GM20000 (cell line): ENCODE results near the gene ANKRD11.
"Not testable (repeated sequence)": the region's sequence is repeated elsewhere in the genome, so short reads cannot be mapped to it uniquely, and the experiment has no call there.

Experiments used
- DNase-seq: peaks from one replicate; pipeline ENCODE4 v3.0.0; 2012; ENCODE audit warnings: low spot score
- CTCF ChIP-seq: IDR thresholded peaks from 2 replicates; pipeline ENCODE4 v1.5.1; 2012; ENCODE audit warnings: mild to moderate bottlenecking, control low read depth; ENCODE audit errors: extremely low read depth, missing control alignments

Gene ANKRD11

DNA sequence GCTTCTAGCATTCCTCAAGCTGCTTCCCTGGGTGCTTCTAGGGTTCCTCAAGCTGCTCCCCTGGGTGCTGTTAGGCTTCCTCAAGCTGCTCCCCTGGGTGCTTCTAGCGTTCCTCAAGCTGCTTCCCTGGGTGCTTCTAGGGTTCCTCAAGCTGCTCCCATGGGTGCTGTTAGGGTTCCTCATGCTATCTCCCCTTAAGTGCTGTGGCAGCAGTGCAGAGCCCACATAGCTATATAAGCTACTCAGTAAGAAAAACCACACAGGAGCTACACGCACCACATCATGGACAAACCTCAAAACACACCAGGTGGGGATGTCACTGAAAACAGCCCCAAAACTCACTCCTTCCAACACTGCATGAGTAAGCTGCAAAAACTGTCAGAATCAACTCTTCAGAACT is 35.2 kb downstream of the ANKRD11 start:
- TF ChIP-seq CTCF: no peak

GRCh38 chr16:89454378-89455125 is 35.8 kb downstream of the ANKRD11 start:
- not testable (repeated sequence) for DNase-seq

More for the DNA sequence above, 35.2 kb downstream of the ANKRD11 start:
- DNase-seq: no peak

DNA sequence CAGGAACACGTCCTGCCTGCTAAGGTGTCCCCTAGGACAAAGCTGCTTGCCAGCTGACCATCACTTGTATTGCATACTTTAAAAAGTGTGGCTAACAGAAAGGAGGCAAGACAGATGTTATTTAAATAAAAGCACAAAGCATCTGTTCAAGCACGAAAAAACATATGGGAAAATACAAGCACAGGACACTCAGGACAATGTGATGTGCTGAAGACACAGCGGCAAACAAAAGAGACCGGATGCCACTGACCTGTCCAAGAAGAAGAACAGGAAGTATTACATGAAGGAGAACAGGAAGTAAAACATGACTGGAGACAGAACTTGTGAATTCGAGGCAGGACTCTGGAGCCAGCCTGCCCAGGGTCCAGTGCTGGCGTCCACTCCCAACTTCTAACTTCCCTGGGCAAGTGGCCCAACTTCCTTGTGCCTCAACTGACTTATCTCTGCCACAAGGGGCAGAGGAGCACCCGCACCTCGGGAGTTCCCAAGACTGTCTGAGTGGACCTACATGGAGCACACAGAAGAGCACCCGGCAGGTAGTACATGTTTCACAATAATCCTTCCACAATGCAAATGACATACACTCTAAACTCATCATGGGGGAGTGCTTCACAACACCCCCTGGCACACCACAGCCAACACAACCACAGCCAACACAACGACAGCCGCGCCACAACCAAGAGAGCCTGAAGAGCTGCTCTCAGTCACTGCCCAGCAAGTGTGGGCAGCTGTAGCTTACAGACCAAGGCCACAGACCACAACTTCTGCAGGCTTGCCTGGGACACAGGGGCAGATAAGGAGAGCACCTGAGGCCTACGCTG is 36.6 kb downstream of the ANKRD11 start:
- no peak for TF ChIP-seq CTCF
- no peak for DNase-seq

- DNase-seq: no peak
These were observed 37.4 kb downstream of the ANKRD11 start for GRCh38 chr16:89452925-89453324.

DNA sequence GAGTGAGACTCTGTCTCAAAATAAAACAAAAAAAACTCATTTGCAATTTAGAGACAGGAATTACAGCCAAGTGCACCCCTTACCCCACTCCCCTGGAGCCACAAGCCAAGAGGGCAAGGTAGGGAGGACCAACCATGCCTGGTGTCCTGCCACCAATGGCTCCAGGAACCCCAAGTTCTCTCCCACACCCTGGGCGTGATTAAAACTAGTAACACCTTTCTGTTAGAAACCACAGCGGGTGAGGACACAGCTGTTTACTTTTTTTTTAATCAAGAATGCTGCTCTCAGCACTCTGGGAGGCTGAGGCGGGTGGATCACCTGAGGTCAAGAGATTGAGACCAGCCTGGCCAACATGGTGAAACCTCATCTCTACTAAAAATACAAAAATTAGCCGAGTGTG is 38.1 kb downstream of the ANKRD11 start:
- no peak for TF ChIP-seq CTCF

More at GRCh38 chr16:89452925-89453324, 37.4 kb downstream of the ANKRD11 start:
- no peak for TF ChIP-seq CTCF

GRCh38 chr16:89450537-89450936 is 39.8 kb downstream of the ANKRD11 start:
- DNase-seq: no peak
- TF ChIP-seq CTCF: no peak

More for the DNA sequence above, 38.1 kb downstream of the ANKRD11 start:
- DNase-seq: no peak

GRCh38 chr16:89449726-89450335 is 40.5 kb downstream of the ANKRD11 start:
- no peak for TF ChIP-seq CTCF

More at GRCh38 chr16:89449726-89450335, 40.5 kb downstream of the ANKRD11 start:
- no peak for DNase-seq
